ENCODE data around the gene TLR7. TPM values are rescaled to one million over a fixed set of nuclear protein-coding genes. Genes with fewer than 3 reads are reported as not detected.

TLR7 gene
- total and polyA plus RNA-seq, 2 of the 13 experiments (the other 11 are each of a cell fraction or from before 2014, with no cell fraction given): not detected

DNA sequence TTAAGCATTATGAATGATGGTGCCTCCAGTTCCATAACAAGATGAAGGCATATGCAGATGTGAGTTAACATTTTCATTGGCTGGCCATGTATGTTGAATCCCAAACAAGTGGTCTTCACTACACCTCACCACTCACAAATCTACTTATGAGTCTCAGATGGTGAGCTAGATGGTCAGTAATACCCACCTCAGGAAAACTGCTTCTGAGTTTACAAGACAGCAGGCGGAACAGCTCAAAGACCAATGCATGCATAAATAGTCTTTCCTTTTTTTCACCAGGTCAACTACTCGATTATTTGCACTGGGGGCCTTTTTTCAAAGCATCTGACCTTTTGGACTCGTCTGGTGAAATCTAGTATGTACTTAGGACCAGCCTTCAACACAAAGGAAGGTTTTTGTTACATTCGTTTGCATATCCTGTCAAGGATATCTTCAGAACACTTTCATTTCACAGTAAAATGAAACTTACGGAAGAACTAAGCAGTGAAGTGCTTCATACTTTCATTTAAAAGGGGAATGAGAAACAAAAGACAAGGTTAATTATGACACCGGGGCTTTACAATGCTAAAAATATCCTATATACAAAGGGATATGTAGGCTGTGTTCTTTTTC is 23.1 kb upstream of the TLR7 start (continued):
- no peak for TF ChIP-seq ZNF510 (CRISPR knock-in tag; IDR thresholded peaks at IDR 0.05; ENCODE audit: low read depth)
- TF ChIP-seq ZSCAN21 (CRISPR knock-in tag; IDR thresholded peaks at IDR 0.05; ENCODE audit: borderline replicate concordance): no peak
- no peak for TF ChIP-seq ZNF207 (IDR thresholded peaks at IDR 0.05; ENCODE audit: borderline replicate concordance)
- TF ChIP-seq, protein P1, sequence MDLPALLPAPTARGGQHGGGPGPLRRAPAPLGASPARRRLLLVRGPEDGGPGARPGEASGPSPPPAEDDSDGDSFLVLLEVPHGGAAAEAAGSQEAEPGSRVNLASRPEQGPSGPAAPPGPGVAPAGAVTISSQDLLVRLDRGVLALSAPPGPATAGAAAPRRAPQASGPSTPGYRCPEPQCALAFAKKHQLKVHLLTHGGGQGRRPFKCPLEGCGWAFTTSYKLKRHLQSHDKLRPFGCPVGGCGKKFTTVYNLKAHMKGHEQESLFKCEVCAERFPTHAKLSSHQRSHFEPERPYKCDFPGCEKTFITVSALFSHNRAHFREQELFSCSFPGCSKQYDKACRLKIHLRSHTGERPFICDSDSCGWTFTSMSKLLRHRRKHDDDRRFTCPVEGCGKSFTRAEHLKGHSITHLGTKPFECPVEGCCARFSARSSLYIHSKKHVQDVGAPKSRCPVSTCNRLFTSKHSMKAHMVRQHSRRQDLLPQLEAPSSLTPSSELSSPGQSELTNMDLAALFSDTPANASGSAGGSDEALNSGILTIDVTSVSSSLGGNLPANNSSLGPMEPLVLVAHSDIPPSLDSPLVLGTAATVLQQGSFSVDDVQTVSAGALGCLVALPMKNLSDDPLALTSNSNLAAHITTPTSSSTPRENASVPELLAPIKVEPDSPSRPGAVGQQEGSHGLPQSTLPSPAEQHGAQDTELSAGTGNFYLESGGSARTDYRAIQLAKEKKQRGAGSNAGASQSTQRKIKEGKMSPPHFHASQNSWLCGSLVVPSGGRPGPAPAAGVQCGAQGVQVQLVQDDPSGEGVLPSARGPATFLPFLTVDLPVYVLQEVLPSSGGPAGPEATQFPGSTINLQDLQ (CRISPR knock-in tag; IDR thresholded peaks at IDR 0.05): no peak
- TF ChIP-seq EHMT2 (IDR thresholded peaks at IDR 0.05; ENCODE audit: borderline replicate concordance, low read depth, low read length): no peak
- TF ChIP-seq, protein P2, sequence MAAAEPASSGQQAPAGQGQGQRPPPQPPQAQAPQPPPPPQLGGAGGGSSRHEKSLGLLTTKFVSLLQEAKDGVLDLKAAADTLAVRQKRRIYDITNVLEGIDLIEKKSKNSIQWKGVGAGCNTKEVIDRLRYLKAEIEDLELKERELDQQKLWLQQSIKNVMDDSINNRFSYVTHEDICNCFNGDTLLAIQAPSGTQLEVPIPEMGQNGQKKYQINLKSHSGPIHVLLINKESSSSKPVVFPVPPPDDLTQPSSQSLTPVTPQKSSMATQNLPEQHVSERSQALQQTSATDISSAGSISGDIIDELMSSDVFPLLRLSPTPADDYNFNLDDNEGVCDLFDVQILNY (CRISPR knock-in tag; conservative IDR thresholded peaks at IDR 0.05): no peak
- TF ChIP-seq SNAPC2 (CRISPR knock-in tag; IDR thresholded peaks at IDR 0.05): no peak
- TF ChIP-seq, protein P3, sequence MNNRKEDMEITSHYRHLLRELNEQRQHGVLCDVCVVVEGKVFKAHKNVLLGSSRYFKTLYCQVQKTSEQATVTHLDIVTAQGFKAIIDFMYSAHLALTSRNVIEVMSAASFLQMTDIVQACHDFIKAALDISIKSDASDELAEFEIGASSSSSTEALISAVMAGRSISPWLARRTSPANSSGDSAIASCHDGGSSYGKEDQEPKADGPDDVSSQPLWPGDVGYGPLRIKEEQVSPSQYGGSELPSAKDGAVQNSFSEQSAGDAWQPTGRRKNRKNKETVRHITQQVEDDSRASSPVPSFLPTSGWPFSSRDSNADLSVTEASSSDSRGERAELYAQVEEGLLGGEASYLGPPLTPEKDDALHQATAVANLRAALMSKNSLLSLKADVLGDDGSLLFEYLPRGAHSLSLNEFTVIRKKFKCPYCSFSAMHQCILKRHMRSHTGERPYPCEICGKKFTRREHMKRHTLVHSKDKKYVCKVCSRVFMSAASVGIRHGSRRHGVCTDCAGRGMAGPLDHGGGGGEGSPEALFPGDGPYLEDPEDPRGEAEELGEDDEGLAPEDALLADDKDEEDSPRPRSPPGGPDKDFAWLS (CRISPR knock-in tag; IDR thresholded peaks at IDR 0.05; ENCODE audit: borderline replicate concordance): no peak
- no peak for TF ChIP-seq ZNF577 (CRISPR knock-in tag; IDR thresholded peaks at IDR 0.05; ENCODE audit: borderline replicate concordance, low read depth)
- TF ChIP-seq NCOA2 (CRISPR knock-in tag; IDR thresholded peaks at IDR 0.05): peak; percentile 90
- peak; percentile 86; the same call in 1 of the 2 replicates for TF ChIP-seq FOXJ3 (CRISPR knock-in tag; IDR thresholded peaks at IDR 0.05; ENCODE audit: borderline replicate concordance)
- peak; percentile 52; the same call in 1 of the 2 replicates for TF ChIP-seq ETV5 (CRISPR knock-in tag; IDR thresholded peaks at IDR 0.05; ENCODE audit: borderline replicate concordance)
- TF ChIP-seq HDAC6 (IDR thresholded peaks at IDR 0.05; ENCODE audit: low read depth, low read length): no peak
- TF ChIP-seq ZNF546 (CRISPR knock-in tag; conservative IDR thresholded peaks at IDR 0.05): no peak
- TF ChIP-seq MAZ (IDR thresholded peaks at IDR 0.05; ENCODE audit: borderline replicate concordance, low read depth, low read length): no peak
- no peak for TF ChIP-seq MAZ (CRISPR knock-in tag; IDR thresholded peaks at IDR 0.05; ENCODE audit: low read depth)
- TF ChIP-seq, protein P4, sequence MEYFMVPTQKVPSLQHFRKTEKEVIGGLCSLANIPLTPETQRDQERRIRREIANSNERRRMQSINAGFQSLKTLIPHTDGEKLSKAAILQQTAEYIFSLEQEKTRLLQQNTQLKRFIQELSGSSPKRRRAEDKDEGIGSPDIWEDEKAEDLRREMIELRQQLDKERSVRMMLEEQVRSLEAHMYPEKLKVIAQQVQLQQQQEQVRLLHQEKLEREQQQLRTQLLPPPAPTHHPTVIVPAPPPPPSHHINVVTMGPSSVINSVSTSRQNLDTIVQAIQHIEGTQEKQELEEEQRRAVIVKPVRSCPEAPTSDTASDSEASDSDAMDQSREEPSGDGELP (IDR thresholded peaks at IDR 0.05; ENCODE audit: borderline replicate concordance, low read depth): no peak
- no peak for TF ChIP-seq MTF2 (CRISPR knock-in tag; IDR thresholded peaks at IDR 0.05; ENCODE audit: borderline replicate concordance)
- TF ChIP-seq, protein P5, sequence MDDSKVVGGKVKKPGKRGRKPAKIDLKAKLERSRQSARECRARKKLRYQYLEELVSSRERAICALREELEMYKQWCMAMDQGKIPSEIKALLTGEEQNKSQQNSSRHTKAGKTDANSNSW (CRISPR knock-in tag; IDR thresholded peaks at IDR 0.05; ENCODE audit: borderline replicate concordance): no peak
- no peak for TF ChIP-seq PCBP2 (optimal IDR thresholded peaks at IDR 0.05; ENCODE audit: low read depth, low read length, poor library complexity, severe bottlenecking)
- no peak for TF ChIP-seq MIER2 (CRISPR knock-in tag; IDR thresholded peaks at IDR 0.05)
- TF ChIP-seq TARDBP (CRISPR knock-in tag; IDR thresholded peaks at IDR 0.05): no peak
- peak; percentile 82 for TF ChIP-seq GATAD2A (CRISPR knock-in tag; IDR thresholded peaks at IDR 0.05)
- TF ChIP-seq ZNF766 (CRISPR knock-in tag; IDR thresholded peaks at IDR 0.05; ENCODE audit: borderline replicate concordance): no peak
- 0 out of 2 replicates have a peak, but pooled peaks have one; percentile 26 for TF ChIP-seq GATAD1 (CRISPR knock-in tag; IDR thresholded peaks at IDR 0.05)

Measured in HepG2 (cell line).